BLaER1 treated with 17β-estradiol and CSF1 and Interleukin-3, amounts not matched to agents 10 nM and 100 nM (cell line): Measurements from ENCODE around the gene CAND1.

Source experiments
- H3K27ac ChIP-seq, 11 experiments: shearing (Covaris generic); formaldehyde crosslinking; 2 replicates each; pipeline ENCODE4 v1.8.1; 2022
- H3K27me3 ChIP-seq, 11 experiments: shearing (Covaris generic); formaldehyde crosslinking; 2 replicates each; pipeline ENCODE4 v1.8.1; 2022
- H3K36me3 ChIP-seq, 11 experiments: shearing (Covaris generic); formaldehyde crosslinking; 2 replicates each; pipeline ENCODE4 v1.8.1; 2022
- H3K4me1 ChIP-seq, 10 experiments: shearing (Covaris generic); formaldehyde crosslinking; 2 replicates each; pipeline ENCODE4 v1.8.1; 2022
- H3K4me2 ChIP-seq, 11 experiments: shearing (Covaris generic); formaldehyde crosslinking; 2 replicates each; pipeline ENCODE4 v1.8.1; 2022
- H3K4me3 ChIP-seq, 10 experiments: shearing (Covaris generic); formaldehyde crosslinking; 2 replicates each; pipeline ENCODE4 v1.8.1; 2022
- H3K9ac ChIP-seq, 11 experiments: shearing (Covaris generic); formaldehyde crosslinking; 2 replicates each; pipeline ENCODE4 v1.8.1; 2022
- H3K9me3 ChIP-seq, 11 experiments: shearing (Covaris generic); formaldehyde crosslinking; replicated peaks in 1 of 11; 2 replicates each; pipeline ENCODE4 v1.8.1; 2022
- H4K20me1 ChIP-seq, 11 experiments: shearing (Covaris generic); formaldehyde crosslinking; 2 replicates each; pipeline ENCODE4 v1.8.1; 2022
- Cebpa-rat ChIP-seq, 11 experiments: shearing (Covaris generic); IDR thresholded peaks; 2 replicates each; pipeline ENCODE4 v1.8.1; 2022

The CAND1 gene

DNA sequence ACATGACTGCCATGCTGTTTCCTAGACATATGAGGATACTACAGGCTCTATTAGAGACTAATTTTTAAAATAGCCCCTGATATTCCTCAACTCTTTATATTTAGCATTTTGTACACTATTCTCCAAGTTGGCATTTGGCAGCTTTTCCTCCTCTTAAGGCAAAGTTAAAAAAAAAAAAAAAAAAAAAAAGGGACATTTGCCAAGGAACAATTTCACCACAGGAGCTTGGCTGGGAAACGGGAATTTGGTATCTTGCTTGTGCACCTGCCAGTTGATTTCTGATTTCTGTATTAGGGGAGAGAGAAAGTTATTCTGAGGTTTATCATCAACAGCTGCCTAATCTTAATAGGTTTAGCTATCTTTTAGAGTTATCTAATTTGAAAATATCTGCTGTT lies 87.2 kb downstream of the CAND1 start:
- Histone ChIP-seq H3K4me3 (no peak overlapping the region), H3K9ac (0 out of 22 replicates have a peak overlapping the region, but pooled peaks of 1 of the 11 experiments have one; percentile 9), H3K9me3 (peaks cover 0 to 7% (median 0%) of the 10 kb centered on the region in 11 experiments; a peak in 2 of 22 replicates), H3K27me3 (no peaks in the 10 kb centered on the region), H3K4me1 (peaks cover 34 to 75% (median 61%) of the 10 kb centered on the region in 10 experiments), H3K4me2 (peak overlapping the region in 9 of 11 experiments; percentile 3 to 84 (median 54); a peak in 8 of 22 replicates), H4K20me1 (no peaks in the 10 kb centered on the region), H3K27ac (peak overlapping the region in 2 of 11 experiments; percentile 81 to 85; a peak in 1 of 22 replicates), H3K36me3 (no peaks in the 10 kb centered on the region)
- TF ChIP-seq Cebpa-rat (IDR thresholded peaks at IDR 0.05): no peak

DNA sequence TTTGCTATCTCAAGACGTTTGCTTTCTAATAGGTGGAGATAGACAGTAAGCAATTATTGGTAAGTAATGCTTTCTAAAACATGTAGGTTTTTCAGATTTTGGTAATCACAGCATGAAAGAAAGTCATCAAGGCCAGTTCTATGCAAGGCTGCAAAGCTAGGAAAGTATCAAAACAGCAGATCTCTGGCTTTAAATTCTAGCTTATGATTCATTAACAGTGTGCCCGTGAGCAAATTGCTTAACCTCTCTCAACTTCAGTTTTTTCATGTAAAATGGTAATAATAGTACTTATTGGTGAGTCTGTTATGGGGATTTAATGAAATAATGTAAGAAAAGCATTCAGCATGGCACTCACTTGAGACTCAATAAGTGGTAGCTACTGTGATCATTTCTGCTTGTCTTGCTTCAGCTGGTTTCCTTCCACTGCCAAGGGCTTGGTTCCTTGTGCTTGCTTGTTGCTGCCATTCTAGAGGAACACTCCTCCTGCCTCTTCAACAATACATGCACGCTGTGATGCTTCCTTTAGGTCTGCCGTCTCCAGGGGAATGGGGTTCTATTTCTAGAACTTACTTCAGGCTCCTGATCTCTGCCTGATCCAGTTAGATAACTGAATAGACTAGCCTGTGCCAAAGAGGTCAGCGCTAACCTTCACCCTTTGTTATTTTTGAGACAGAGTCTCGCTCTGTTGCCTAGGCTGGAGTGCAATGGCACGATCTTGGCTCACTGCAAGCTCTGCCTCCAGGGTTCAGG lies 88.4 kb downstream of the CAND1 start:
- Histone ChIP-seq H4K20me1 (no peaks in the 10 kb centered on the region), H3K4me1 (peaks cover 34 to 75% (median 61%) of the 10 kb centered on the region in 10 experiments), H3K9me3 (peaks cover 0 to 19% (median 9%) of the 10 kb centered on the region in 11 experiments; a peak in 20 of 22 replicates), H3K4me2 (peak overlapping the region in 9 of 11 experiments; percentile 60 to 81 (median 71); a peak in 17 of 22 replicates), H3K9ac (peak overlapping the region in 4 of 11 experiments; percentile 31 to 75 (median 68); a peak in 7 of 22 replicates), H3K36me3 (no peaks in the 10 kb centered on the region), H3K27me3 (no peaks in the 10 kb centered on the region), H3K4me3 (no peak overlapping the region), H3K27ac (peak overlapping the region in 7 of 11 experiments; percentile 58 to 84 (median 73); a peak in 13 of 22 replicates)
- TF ChIP-seq Cebpa-rat (IDR thresholded peaks at IDR 0.05): no peak

DNA sequence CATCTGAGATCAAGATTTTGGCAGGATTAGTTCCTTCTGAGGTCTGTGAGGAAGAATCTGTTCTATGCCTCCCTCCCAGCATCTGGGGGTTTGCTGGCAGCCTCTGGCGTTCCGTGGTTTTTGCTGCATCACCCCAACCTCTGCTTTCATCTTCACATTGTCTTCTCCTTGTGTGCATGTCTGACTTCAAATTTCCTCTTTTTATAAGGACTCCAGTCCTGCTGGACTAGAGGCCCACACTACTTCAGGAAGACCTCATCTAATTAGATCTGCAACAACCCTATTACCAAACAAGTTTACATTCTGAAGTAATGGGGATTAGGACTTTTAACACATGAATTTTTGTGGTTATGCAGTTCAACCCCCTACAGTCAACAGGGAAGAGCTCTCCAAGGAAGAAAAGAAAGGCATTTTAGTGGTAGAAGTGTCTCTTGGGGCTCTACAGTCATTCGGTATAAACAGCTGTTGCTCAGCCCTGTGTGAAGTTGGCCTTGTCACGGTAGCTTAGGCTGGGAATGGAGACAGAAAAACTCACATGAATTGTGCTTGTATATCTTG lies 89.7 kb downstream of the CAND1 start:
- H3K9me3 ChIP-seq: peaks cover 0 to 19% (median 12%) of the 10 kb centered on the region in 11 experiments; a peak in 20 of 22 replicates
- peaks cover 31 to 61% (median 54%) of the 10 kb centered on the region in 10 experiments for H3K4me1 ChIP-seq
- peak overlapping the region; percentile 16 to 81 (median 68); a peak in 21 of 22 replicates for H3K4me2 ChIP-seq
- no peaks in the 10 kb centered on the region for H4K20me1 ChIP-seq
- no peak for TF ChIP-seq Cebpa-rat (IDR thresholded peaks at IDR 0.05)
- H3K27ac ChIP-seq: peak overlapping the region in 9 of 11 experiments; percentile 2 to 84 (median 70); a peak in 17 of 22 replicates
- no peak overlapping the region for H3K4me3 ChIP-seq
- no peaks in the 10 kb centered on the region for H3K36me3 ChIP-seq
- peak overlapping the region in 6 of 11 experiments; percentile 31 to 75 (median 48); a peak in 11 of 22 replicates for H3K9ac ChIP-seq
- no peaks in the 10 kb centered on the region for H3K27me3 ChIP-seq

DNA sequence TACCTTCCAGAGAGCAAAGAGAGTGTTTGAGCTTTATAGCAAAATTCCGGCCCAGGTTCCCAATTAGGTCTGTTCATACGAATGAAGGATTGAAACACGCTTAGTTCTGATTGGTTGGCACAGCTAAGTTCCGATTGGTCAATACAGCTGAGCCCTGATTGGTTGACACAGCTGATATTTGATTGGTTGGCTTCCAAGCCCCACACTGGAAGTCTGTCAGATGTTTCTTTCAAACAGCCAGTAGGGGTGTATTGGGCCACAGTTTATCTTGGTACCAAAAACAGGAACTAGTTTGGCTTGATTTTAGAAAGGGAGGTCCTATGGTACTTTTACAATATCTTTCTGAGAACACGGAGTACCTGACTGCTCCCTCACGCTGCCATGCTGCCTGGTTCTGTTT lies 93.4 kb downstream of the CAND1 start:
- Histone ChIP-seq H3K4me1 (peaks cover 16 to 29% (median 24%) of the 10 kb centered on the region in 10 experiments), H3K27me3 (no peaks in the 10 kb centered on the region), H3K9me3 (peaks cover 0 to 19% (median 12%) of the 10 kb centered on the region in 11 experiments; a peak in 20 of 22 replicates), H3K9ac (no peak overlapping the region), H3K4me3 (no peak overlapping the region), H3K27ac (no peak overlapping the region), H3K4me2 (no peak overlapping the region), H3K36me3 (no peaks in the 10 kb centered on the region), H4K20me1 (no peaks in the 10 kb centered on the region)
- TF ChIP-seq Cebpa-rat (IDR thresholded peaks at IDR 0.05): no peak

DNA sequence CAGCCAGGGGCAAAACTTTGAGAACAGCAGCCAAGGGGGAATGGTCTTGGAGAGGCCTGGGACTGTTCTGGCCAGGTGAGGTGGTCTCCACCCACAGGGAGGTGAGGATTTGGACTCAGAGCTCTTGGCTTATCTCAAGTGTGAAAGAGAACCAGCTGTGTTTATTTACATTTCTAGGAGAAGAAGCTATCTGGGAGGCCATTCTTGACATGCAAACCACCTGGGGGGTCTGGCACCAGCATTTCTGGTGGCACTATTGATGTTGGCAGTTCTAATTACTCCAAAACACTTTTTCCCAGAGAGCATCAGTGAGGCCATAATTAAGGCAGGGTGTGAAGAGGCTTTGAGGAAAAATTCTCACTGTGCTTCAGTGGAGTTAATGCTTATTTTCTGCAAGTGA lies 95.1 kb downstream of the CAND1 start:
- Histone ChIP-seq H3K27me3 (no peaks in the 10 kb centered on the region), H3K27ac (no peak overlapping the region)
- TF ChIP-seq Cebpa-rat (IDR thresholded peaks at IDR 0.05): no peak

DNA sequence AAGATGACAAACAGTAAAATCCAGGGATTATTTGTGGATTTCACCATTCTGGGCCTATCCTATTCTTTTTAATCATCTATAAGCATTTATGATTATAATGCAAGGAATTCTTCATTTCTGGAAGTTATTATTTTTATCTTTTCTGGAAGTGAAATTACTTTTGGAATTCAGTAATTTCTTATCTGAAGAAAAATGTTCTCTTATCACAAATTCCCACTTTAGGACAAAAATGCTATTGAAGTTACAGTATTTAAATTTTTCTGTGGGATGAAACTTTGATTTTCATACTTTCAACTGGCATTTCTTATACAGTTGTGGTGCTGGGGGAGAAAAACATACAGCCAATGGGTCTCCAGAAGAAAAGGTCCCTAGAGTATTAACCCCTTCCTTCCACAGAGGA lies 96.0 kb downstream of the CAND1 start:
- Histone ChIP-seq H3K4me1 (0 out of 20 replicates have a peak, but pooled peaks cover 0 to 4% (median 0%) of the 10 kb centered on the region in 10 experiments), H3K9ac (no peak overlapping the region), H3K27ac (no peak overlapping the region)

More for the DNA sequence above, 95.1 kb downstream of the CAND1 start:
- Histone ChIP-seq H4K20me1 (no peaks in the 10 kb centered on the region), H3K4me3 (no peak overlapping the region), H3K36me3 (no peaks in the 10 kb centered on the region), H3K4me2 (no peak overlapping the region), H3K4me1 (peaks cover 4 to 12% (median 7%) of the 10 kb centered on the region in 10 experiments; a peak in 18 of 20 replicates), H3K9ac (no peak overlapping the region), H3K9me3 (peaks cover 0 to 19% (median 12%) of the 10 kb centered on the region in 11 experiments; a peak in 20 of 22 replicates)

DNA sequence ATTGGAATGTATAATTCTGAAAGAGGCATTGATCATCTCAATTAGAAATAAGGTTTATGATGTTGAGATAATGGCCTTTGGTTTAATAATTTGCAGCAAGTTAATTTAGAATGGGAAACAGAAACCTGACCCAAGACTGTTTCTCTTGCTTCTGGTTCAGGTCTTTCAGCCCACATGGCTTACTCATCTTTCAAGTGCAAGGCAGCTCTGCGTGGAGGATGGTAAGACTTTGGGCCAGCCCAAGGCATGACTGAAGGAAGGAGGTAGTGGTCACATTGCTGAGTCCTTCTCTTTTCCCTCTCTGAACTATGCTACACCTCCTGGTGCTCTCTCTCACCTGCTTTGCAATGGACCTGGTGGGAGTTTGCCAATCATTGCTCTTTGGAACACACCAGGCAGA lies 98.7 kb downstream of the CAND1 start:
- Histone ChIP-seq H3K36me3 (no peaks in the 10 kb centered on the region), H4K20me1 (no peaks in the 10 kb centered on the region), H3K4me3 (no peak overlapping the region), H3K27ac (no peak overlapping the region), H3K27me3 (no peaks in the 10 kb centered on the region), H3K4me2 (no peak overlapping the region), H3K9me3 (peaks cover 0 to 11% (median 5%) of the 10 kb centered on the region in 11 experiments; a peak in 15 of 22 replicates), H3K9ac (no peak overlapping the region), H3K4me1 (0 out of 20 replicates have a peak, but pooled peaks cover 0 to 4% (median 0%) of the 10 kb centered on the region in 10 experiments)
- TF ChIP-seq Cebpa-rat (IDR thresholded peaks at IDR 0.05): no peak

More for the DNA sequence above, 96.0 kb downstream of the CAND1 start:
- Histone ChIP-seq H3K4me2 (peak overlapping the region in 1 of 11 experiments; percentile 4; a peak in 3 of 22 replicates), H4K20me1 (no peaks in the 10 kb centered on the region), H3K9me3 (peaks cover 0 to 19% (median 12%) of the 10 kb centered on the region in 11 experiments; a peak in 20 of 22 replicates), H3K4me3 (no peak overlapping the region), H3K27me3 (no peaks in the 10 kb centered on the region), H3K36me3 (no peaks in the 10 kb centered on the region)
- TF ChIP-seq Cebpa-rat (IDR thresholded peaks at IDR 0.05): no peak
